ENCODE data around the gene PLEKHJ1.
"Not testable (repeated sequence)": the region's sequence is repeated elsewhere in the genome, so short reads cannot be mapped to it uniquely, and the experiment has no call there.

Gene PLEKHJ1

DNA sequence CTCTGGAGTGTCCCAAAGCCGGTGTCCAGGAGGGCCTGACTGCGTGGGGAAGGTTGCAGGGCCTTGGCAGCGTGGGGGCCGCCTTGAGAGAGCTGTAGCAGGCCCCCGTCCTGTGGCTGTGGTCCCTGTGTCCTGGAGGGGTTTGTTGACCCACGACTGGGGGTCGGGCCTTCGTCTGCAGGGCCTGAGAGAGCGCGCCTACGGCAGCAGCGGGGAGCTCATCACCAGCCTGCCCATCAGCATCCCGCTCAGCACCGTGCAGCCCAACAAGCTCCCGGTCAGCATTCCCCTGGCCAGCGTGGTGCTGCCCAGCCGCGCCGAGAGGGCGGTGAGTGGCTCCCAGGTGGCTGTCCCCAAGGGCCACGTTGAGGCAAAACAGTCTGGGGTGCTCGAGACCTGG is 18.5 kb downstream of the PLEKHJ1 start:
- no peak for DNase-seq

DNA sequence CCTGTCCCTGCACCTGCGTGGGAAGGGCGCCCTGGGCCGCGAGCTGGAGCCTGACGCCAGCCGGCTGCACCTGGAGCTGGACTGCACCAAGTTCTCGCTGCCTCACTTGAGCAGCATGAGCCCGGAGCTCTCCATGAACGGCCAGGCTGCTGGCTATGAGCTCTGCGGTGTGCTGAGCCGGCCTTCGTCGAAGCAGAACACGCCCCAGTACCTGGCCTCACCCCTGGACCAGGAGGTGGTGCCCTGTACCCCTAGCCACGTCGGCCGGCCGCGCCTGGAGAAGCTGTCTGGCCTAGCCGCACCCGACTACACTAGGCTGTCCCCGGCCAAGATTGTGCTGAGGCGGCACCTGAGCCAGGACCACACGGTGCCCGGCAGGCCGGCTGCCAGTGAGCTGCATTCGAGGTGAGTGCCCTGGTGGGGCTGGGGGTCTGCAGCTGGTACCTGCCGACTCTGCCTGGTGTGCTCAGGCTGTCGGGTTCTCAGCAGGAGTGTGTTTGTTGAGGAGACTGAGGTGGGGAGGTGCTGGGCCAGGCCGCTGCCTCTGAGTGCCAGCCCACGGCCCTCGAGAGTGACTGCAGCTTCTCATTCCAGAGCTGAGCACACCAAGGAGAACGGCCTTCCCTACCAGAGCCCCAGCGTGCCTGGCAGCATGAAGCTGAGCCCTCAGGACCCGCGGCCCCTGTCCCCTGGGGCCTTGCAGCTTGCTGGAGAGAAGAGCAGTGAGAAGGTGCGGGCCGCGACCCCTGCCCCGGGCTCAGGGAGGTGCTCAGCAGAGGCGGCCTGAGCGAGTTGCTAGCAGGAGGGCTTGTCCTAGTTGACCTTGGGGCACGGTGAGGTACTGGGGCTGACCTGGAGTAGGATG is 19.5 kb downstream of the PLEKHJ1 start:
- no peak for DNase-seq

DNA sequence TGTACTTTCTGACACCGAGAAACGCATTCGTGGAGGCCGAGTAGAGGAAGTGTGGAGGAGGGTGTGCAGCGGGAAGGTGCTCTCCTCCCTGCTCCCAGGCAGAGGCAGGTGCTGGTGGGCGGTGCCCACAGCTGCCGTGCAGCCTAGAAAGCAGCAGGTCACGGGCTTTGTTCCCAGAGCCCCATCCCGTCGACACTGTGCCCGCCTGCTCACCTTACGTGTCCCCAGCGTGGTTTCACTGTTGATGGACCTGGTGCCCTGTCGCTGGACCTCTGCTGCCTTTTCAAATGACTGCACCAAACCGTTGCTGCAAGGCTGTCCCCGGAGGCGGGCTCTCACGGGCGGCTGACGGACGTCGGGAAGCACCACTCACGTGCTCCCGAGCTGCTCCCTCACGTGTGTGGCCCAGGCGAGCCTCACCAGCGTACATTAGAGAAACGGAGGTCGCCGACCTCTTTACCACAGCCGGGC is 20.8 kb downstream of the PLEKHJ1 start:
- DNase-seq, result no peak

DNA sequence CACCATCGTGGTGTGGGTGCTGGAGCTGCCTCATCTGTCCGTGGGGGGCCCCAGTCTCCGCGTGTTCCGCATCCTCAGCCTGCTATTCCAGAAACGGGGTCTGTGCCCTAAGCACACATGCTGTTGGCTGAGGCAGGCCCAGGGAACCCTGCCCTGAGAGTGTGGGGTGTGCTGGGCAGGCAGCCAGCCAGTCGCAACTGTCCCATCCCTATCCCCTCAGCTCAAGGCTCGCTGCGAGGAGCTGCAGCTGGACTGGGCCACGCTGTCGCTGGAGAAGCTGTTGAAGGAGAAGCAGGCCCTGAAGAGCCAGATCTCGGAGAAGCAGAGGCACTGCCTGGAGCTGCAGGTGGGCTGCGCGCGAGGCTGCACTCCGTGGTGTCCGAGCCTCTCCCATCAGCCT is 21.9 kb downstream of the PLEKHJ1 start:
- DNase-seq, result no peak

DNA sequence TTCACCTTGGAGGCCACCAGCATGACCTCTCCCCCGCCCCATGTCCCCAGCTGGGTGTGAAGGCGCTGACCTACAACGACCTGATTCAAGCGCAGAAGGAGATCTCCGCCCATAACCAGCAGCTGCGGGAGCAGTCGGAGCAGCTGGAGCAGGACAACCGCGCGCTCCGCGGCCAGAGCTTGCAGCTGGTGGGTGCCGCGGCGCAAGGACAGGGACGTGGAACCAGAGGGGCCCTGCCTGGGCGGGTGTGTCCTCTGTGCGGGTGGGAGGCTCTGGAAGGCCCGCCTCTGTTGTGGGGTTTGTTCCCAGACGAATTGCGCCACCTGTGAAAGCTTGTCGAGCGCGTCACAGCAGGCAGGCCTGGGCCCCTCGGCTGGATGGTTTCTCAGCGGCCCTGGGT is 22.3 kb downstream of the PLEKHJ1 start:
- DNase-seq, result no peak

DNA sequence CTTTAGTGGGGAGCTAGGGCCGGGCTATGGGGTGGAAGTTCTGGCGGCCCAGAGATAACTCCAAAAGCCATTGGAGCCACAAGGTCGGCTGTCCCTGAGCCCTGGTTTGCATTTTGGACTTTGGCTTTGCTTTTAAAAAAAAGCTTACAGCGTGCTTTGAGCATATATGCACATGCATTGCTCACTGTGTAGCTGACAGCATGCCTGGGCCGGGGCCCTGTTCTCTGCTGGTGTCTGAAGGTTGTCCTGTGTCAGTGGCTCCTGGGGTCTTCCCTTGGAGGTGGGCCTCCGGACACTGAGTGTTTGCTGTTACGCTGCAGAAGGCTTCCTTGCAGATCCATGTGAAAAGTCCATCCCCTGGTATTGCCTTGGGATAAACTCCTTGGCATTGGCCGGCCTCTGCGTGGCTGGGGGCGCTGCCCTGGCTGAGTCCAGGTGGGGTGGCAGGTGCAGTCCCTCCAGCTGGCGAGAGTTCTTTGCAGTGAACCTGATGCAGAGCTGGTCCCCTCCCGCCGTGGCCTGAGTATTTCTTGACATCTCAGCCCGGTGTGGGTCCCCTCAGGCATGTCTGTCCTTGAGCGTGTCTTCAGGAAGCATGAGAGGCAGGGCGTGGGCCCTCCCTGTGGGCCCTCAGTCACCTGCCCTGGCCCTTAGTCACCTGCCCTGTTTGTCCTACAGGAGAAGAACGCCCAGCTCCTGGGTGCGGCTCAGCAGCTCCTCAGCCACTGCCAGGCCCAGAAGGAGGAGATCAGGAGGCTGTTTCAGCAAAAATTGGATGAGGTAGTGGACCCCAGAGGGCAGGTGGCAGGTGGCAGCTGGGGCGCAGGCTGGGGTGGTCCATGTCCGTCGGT is 23.0 kb downstream of the PLEKHJ1 start:
- DNase-seq, result no peak

DNA sequence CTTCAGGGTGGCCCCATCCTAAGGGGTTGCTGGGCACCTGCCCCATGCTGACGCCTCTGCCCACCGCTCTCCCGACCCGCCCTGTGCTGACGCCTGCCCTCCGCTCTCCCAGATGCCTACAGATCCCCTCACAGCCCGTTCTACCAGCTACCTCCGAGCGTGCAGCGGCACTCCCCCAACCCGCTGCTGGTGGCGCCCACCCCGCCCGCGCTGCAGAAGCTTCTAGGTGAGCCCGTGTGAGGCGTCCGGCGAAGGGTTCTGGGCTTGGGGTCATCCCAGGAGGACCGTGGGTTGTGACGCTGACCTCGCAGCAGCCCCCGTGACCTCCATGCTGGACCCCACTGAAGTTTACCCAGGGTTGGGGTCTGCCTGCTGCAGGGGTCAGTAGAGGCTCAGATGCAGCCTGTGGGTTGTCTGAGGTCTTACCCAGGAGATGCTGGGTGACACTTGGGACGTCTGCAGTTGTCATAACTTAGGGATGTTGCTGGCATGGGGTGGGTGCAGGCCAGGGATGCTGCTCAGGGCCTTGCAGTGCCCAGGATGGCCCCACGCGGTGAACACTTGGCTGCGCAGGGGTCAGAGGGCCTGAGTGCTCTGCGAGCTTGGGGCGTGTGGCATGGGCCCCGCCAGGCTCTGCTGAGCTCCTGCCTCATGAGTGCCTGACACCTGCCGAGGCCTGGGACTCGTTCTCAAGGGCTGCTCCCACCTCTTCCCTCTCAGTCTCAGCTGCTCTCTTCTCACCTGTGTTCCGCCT is 25.0 kb downstream of the PLEKHJ1 start:
- no peak for DNase-seq

DNA sequence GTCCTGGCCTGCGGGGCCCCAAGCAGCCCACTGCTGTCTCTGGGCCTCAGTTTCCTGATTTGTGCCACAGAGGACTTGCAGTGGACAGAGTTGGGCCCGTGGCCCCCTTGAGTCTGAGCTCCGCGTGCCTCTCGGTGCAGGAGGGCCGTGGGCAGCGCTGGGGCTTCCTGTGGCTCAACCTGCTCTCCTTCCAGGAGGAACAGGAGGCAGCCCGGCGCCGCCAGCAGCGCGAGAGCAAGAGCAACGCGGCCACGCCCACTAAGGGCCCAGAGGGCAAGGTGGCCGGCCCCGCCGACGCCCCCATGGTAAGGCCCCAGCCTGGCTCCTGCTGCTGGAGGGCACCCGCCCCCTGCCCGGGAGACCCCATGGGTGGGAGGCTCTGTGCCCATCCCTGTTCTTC is 25.9 kb downstream of the PLEKHJ1 start:
- DNase-seq, result no peak

DNA sequence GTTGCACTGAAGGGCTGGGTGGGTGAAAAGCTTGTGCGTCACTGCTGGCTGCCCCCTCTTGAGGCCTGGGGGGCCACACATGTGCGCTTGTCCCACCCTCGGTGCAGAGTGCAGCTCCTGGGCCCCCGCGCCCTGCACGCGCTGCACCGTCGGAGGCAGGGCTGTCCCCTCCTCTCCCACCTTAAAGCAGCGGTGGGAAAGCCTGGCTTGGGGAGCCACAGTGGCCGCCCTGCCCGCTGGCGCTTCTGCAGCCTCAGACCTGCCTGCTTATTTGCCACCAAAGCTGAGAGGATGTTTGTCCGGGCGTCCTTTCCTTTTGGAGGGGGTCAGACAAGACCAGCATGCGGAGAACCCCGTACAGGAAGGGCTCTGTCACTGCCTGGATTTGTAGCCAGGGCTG is 26.7 kb downstream of the PLEKHJ1 start:
- no peak for DNase-seq

DNA sequence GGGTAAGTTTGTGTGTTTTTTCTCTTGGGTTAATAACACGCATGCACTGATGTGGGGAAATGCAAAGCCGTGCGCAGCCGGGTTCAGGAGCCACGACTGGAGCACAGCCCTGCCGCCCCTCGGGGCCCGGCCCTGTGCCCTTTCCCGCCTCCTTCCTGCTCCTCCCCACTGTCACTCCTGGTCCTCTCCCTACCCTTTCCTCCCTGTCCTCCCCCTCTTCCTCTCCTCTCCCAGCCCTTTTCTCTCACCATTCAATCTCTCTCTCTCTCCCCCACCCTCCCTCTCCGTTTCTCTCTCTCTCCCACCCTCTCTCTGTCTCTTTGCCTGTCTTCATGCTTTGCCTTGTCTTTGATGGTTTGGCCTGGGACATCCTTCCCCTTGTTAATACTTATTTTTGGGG is 27.2 kb downstream of the PLEKHJ1 start:
- DNase-seq, result no peak

DNA sequence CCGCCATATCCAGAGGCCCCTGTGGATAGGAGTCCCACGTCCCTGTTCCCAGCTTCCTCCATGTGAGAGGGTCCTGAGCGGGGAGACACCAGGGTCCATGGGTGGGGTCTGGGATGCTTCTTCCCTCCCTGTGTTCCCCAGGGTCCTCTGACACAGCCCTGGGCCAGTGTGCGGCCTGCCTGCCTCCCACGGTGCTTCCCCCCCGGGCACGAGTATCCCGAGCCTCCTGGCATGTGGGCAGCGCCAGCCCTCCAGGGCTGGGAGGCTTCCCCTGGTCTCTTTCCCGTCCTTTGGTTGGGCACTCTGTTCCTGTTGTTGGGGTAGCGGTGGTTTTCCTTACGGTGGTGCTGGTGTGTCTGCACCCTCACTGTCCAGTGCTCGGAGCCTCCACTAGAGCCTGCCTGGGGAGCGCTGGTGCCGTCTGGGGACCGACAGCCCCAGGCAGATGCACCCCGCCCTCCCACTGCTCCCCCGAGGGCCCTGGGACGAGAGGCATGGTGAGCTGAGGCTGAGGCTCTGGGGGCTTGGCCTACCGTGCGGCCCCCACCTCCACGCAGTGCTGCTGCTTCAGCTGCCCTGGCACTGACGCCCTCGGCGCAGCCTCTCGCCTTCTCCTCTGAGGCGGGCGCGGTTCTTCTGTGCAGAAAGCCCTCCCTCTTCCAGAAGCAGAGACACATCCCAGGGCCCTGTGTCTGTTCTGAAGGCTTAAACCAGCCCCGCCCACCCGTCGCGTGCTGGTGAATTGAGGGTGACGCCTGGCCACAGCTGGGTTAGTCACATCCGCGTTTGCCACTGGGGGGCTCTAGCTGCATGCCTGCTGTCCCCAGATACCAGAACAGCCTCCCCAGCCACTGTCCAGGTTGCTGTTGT is 27.9 kb downstream of the PLEKHJ1 start:
- no peak for DNase-seq

DNA sequence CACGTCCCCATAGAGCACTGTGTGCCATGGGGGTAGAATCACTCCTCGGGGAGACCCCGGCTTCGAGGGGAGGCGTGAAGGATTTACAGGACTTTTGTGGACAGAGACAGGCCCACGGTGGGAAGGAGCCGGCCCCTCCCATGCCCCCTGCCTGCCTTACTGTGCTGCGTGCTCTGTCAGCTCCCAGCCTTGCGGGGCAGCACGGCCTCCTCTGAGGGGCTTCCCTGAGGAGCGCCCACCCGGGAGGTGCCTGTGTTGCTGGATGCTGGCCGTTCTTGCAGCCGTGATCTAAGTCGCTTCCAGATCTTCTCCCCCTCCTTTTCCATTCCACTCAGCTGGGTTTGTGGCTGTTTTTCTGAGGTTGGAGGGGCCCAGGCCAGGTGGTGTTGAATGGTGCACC is 29.1 kb downstream of the PLEKHJ1 start:
- DNase-seq, result no peak

DNA sequence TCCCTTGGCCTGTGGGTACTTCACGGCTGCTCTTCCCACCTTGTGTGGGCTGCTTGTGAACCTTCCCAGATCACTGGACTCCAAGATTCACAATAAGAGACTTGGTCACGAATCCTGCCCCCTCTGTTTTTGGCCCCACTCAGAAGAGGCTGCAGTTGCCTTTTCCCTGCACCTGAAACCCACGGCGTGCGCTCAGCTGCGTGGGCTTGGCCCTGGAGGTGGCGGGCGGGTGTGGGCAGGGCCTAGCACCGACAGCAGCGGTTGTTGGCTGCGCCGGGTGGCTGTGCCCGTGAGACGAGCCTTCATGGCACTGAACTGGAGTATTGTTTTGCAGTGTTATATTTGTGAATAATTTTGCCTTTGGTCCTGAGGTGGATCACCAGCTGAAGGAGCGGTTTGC is 33.8 kb downstream of the PLEKHJ1 start:
- no peak for DNase-seq

DNA sequence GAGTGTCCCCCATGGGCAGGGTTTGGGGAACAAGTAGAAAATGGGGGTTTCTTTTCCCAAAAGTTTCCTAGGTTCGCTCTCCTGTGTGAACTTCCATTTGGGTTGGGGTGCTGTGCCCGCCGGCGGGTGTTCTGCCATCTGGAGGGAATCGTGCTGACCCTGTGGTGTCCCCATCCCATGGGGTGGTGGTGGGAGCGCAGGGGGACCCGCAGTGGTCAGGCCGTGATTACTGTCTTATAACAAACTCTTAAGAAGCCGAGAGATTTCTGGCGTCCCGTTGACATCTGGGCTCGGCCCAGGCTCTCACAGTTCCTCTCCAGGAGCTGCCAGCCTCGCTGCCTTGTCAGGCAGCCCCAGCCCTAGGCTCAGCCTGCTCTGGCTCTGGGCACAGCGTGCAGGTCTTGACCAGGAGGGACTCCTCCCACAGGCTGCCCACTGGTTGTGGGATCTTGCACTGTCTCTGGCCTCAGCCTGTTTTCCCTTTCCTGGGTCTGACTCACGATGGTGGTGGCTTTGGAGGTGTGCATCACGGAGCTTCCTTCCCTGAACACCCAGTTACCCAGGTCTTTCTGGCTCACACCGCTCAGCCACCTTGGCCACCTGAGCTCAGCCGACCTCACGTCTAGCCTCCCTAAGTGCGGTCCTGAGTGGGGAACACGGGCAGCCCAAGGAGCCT is 34.5 kb downstream of the PLEKHJ1 start:
- DNase-seq, result no peak

DNA sequence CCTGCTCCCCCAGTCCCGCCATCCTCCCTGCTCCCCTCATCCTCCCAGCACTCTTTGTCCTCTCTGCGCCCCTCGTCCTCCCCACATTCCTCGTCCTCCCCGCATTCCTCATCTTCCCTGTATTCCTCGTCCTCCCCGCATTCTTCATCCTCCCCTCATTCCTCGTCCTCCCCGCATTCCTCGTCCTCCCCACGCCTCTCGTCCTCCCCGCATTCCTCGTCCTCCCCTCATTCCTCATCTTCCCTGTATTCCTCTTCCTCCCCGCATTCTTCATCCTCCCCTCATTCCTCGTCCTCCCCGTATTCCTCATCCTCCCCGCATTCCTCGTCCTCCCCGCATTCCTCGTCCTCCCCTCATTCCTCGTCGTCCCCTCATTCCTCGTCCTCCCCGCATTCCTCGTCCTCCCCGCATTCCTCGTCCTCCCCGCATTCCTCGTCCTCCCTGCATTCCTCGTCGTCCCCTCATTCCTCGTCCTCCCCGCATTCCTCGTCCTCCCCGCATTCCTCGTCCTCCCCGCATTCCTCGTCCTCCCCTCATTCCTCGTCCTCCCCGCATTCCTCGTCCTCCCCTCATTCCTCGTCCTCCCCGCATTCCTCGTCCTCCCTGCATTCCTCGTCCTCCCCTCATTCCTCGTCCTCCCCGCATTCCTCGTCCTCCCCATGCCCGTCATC is 35.4 kb downstream of the PLEKHJ1 start:
- not testable (repeated sequence) for DNase-seq

DNA sequence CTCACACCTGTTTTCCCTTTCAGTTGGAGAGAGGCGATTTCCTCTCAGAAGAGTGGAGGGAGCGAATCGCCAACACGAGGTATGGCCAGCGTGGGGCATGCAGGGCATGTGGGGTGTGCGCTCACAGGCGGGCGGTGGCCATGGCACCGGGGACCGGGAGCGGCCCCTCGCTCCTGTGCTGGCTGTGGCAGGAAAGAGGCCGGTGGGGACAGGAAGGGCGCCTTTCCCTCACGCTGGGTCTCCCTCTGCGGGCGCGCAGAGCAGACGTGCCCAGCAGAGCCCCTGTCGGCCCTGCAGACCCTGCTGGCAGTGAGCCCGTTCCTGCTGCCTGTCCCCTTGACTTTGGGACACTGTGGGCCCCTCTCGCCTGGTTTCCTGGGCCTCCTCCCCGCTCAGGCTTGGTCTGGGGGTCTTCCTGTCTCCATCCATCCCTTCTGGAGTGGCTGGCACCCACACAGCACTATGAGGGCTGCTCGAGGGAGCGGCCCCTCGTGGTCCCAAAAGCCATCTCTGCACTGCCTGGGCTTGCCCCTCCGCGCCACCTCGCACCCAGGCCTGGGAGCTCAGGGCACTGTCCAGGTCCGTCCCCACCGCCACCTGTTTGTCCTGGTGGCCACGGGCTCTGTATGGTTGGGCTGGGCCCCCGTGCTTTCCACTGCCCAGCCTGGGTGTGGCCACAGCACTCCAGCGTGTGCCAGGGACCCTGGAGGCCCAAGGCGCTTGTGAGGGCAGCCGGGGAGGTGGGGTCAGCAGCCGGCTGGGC is 36.1 kb downstream of the PLEKHJ1 start:
- DNase-seq, result no peak

DNA sequence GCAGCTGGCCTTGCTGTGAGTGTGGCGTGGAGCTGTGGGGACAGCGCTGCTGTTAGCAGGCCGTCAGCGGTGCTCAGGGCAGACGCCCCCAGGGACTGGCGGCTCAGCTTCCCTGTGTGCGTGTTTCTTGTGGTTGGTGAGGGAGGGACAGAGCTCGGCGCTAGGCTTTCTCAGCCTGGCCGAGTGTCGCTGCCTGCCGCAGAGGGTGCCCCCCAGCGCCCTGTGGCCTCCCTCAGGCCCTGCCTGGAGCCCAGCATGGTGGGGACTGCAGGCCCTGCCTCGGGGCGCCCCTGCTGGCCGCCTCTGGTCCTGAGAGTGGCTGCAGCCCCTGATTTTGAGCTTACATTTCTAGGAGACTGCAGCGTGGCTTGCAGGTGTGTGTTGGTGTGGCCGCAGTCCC is 36.9 kb downstream of the PLEKHJ1 start:
- DNase-seq, result no peak

DNA sequence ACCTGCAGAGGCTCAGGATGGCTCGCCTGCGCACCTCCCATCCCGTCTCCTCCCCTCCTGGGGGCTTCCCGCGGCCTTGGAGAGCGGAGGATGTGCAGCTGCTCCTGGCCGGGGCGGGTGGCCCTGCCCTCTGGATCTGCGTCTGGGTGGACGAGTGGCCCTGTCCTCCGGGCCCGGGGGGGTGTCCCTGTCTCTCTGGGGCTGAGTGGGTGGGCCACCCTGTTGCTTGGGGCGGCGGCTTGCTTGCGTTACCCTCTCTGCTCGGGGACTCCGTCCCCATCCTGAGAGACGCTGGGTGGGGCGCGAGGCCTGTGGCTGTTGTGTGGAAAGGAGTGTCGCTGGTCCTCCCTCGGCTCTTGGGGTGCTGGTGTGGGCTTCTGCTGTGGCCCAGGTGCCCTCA is 37.8 kb downstream of the PLEKHJ1 start:
- no peak for DNase-seq

DNA sequence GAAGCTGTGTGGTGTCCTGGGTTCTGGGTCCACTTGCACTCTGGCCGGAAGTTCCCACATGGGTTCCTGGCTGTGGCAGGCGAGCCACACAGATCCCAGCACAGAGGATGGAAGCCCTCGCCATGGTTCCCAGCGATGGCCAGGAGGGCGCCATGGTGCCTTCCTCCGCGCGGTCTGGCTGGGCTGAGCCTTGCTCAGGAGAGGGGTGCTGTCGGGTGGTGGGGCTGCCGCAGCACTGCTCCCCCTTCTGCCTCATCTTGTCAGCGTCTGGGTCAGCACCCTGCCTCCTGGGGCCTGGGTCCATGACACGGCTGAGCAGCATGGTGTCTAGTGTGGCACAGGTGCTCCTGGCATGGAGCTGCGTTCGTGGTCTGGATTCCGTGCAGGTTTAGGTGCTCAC is 38.9 kb downstream of the PLEKHJ1 start:
- DNase-seq, result no peak

DNA sequence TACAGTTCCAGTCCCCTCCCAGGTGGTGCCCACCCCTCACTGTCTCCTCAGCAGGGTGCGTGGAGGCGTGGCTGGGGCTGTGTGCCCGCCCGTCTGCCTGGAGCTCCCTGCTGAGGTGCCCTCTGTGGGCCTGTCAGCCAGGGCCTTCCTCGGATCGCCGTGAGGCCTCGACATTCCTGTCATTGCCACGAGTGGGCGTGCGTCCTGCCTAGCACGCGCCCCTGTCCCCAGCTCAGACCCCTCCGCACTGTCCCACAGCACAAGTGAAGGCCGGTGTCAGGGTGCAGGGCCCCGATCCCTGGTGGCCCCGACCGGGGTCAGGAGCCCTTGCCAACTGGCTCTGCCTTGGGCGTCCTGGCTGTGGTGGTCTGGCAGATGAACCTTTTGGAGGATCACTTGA is 40.2 kb downstream of the PLEKHJ1 start:
- no peak for DNase-seq

Data from activated gamma-delta T cell (primary cell).